RWPE1 (cell line): Measurements from ENCODE around the gene PLXNB2.
A peak's percentile ranks its signal among the peaks of the same experiment; 100 is the strongest.

Experiments
- CTCF ChIA-PET: fragments of 350-600 bp; sonication (Branson Sonifier 250); formaldehyde crosslinking; extraction: SDS; loops from one replicate; lab custom pipeline; 2021; lab: Yijun Ruan, JAX
- POLR2A ChIA-PET: fragments of 400-600 bp; formaldehyde crosslinking; extraction: SDS; loops from one replicate; lab custom pipeline; 2020; ENCODE audit warnings: antibody characterized with exemption; ENCODE audit not compliant: low non-redundant PET; lab: Yijun Ruan, JAX
- DNase-seq: peaks from one replicate; pipeline ENCODE4 v3.0.0; 2012; ENCODE audit warnings: low spot score
- H3K27ac ChIP-seq: fragments of 450-650 bp; 2 replicates; pipeline ENCODE4 v1.5.1; 2017
- TF ChIP-seq, protein P1 (sequence below): fragments of 450-650 bp; conservative IDR thresholded peaks from 2 replicates; pipeline ENCODE4 v1.5.1; 2017; ENCODE audit warnings: low read depth, mild to moderate bottlenecking

Gene PLXNB2

DNA sequence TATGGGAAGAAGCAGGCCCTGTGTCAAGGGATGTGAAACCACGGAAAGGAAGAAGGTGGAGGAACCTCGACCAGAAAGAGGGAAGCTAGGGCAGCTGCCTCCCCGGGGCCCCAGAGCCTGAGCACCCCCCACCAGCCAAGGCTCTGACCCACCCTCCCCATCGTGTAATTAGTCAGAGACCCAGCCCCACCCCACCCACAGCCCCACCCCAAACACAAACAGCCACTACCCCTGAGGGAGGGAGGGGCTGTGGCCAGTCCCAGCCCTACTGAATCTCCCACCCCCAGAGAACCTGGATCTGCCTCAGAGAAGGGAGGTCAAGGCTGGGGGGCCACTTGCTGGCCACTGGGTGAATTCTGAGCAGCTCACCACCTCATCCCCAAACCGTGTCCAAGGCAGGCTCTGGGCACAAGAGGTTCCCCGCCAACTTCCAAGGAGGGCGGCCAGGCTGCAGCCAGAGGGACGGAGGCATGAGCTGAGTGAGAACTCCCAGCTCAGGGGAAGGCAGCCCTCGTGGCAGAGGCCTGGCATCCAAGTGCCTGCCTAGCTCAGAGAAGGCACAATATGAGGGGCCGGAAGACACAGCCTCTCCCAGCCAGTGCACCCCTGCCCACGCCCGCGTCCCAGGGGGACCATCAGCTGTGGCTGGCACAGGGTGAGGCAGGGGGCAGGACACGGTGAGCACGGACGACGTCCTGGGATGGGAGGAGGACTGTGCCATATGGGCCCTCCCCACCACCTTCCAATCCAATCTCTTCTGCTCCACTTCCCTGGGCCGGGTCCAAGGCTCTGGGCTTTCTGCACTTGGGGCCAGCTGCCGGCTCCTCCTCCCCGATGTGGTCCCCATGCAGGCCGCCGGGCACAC, 2.7 kb downstream of the PLXNB2 start:
- ChIA-PET CTCF (interaction anchor here (1.0 to 1.1 kb wide), 2 partner anchors 21 to 33 kb away, joined by 3 read pairs; no protein-coding TSS in a partner anchor), POLR2A (interaction anchor here (0.6 to 1.1 kb wide), 3 partner anchors 11 to 46 kb away, joined by 3 to 4 read pairs (median 3); no protein-coding TSS in a partner anchor)
- peak; percentile 71 for DNase-seq
- H3K27ac ChIP-seq: peak overlapping the region; percentile 100
- TF ChIP-seq, protein P1, sequence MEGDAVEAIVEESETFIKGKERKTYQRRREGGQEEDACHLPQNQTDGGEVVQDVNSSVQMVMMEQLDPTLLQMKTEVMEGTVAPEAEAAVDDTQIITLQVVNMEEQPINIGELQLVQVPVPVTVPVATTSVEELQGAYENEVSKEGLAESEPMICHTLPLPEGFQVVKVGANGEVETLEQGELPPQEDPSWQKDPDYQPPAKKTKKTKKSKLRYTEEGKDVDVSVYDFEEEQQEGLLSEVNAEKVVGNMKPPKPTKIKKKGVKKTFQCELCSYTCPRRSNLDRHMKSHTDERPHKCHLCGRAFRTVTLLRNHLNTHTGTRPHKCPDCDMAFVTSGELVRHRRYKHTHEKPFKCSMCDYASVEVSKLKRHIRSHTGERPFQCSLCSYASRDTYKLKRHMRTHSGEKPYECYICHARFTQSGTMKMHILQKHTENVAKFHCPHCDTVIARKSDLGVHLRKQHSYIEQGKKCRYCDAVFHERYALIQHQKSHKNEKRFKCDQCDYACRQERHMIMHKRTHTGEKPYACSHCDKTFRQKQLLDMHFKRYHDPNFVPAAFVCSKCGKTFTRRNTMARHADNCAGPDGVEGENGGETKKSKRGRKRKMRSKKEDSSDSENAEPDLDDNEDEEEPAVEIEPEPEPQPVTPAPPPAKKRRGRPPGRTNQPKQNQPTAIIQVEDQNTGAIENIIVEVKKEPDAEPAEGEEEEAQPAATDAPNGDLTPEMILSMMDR: no peak

DNA sequence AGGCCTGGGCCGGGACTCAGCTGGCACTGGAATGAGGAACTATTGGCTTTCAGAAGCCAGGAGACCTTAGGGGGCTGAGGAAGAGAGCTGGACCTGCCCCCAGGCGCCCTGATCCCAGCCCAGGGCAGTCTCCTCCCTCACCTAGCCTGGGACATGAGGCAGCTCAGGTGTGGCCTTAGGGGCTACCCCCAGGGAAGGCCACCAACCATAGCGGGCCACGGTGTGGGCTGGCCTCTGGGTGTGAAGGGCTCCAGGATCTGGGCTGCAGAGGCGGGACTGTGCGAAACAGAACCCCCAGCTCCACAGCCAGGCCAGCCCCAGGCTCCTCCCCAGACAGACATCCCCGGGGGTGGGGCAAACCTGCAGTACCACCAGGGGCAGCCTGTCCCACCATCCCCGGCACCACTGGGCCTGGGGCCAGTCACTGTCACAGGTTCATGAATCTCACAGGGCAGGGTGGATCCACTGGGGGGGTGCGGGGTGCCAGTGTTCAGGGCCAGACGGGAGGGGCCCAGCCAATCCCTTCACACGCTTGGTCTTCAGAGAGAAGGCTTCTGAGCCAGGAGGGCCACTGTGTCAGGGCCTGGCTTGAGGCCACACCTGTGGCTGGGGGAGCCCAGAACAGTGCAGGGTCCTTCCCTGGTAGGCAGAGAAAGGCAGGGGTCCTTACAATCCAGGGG, 3.5 kb downstream of the PLXNB2 start:
- TF ChIP-seq, protein P1: no peak
- POLR2A ChIA-PET: interaction anchor here (0.6 to 1.1 kb wide), 2 partner anchors 22 to 47 kb away, joined by 3 to 4 read pairs; no protein-coding TSS in a partner anchor
- no peak for DNase-seq
- CTCF ChIA-PET: interaction anchor here (1.0 to 1.9 kb wide), 2 partner anchors 11 to 22 kb away, joined by 3 to 5 read pairs; no protein-coding TSS in a partner anchor
- H3K27ac ChIP-seq: peak overlapping the region; percentile 100

DNA sequence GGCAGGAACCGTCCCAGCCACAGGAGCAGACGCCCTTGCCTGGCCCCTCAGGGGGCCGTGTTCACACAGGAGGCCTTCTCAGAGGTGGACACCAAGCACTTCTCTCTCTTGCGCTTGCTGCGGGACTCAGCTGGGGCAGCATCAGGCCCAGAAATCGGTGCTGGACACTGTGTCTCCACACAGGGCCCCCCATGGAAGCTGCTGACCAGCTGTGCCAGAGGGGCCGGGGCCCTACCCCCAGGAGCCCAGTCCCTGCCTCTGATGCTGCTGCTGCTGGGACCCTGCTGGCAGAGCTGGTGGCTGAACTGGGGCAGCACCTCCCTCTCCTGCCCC, 4.0 kb downstream of the PLXNB2 start:
- ChIA-PET POLR2A (interaction anchor here (1.1 kb wide), 1 partner anchor 21 kb away, joined by 3 read pairs; no protein-coding TSS in a partner anchor), CTCF (interaction anchor here (1.9 to 2.0 kb wide), 2 partner anchors 10 to 38 kb away, joined by 5 to 6 read pairs; no protein-coding TSS in a partner anchor)
- TF ChIP-seq, protein P1: no peak
- H3K27ac ChIP-seq: peak overlapping the region; percentile 100
- no peak for DNase-seq

DNA sequence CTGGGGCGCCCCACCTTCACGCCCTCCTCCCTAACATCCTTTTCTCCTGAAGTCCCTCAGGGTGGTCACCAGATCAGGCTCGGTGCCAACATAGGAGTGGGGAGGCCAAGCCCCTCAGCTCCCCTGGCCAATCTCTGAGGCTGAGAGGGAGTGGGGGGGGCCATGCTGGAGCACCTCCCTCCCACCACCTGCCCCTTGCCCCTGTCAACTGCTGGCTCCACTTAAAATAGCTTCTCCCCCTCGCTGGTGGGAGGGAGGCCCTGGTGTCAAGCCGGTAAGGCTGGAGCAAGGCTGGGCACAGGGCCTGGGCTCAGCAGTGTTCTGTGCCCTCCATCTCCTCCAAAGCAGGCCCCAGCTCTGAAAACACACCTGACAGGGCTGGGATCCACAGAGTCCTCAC, 4.9 kb downstream of the PLXNB2 start:
- peak overlapping the region; percentile 100 for H3K27ac ChIP-seq
- POLR2A ChIA-PET: interaction anchor here (0.5 kb wide), 1 partner anchor 21 kb away, joined by 10 read pairs; no protein-coding TSS in a partner anchor
- CTCF ChIA-PET: interaction anchor here (0.7 to 2.0 kb wide), 3 partner anchors 10 to 39 kb away, joined by 3 to 6 read pairs (median 5); no protein-coding TSS in a partner anchor
- TF ChIP-seq, protein P1: no peak
- DNase-seq: no peak

DNA sequence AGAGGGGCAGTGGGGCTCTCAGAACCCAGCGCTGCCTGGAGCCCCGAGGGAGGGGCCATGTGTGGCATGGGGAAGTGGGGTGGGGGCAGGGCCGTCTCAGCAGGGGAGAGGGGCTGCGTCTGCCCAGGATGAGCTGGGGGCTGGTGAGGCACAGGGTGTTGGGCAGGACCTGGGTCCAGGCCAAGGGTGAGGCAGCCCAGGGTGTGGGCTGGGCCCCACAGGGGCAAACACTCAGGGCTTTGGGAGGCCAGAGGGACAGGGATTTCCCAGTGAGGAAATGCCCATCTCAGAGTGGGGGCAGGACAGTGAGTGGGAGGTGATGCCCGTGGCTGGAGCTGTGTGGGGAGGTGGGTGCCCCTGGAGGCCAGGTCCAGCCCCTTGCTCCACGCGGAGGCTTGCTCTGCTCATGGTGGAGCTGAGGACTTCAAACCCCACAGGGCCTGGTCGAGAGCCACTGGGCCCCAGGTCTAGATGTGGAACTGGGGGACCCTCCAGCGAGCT, 5.4 kb downstream of the PLXNB2 start:
- ChIA-PET POLR2A (interaction anchor here (0.5 kb wide), 1 partner anchor 22 kb away, joined by 10 read pairs; no protein-coding TSS in a partner anchor), CTCF (interaction anchor here (0.6 to 2.0 kb wide), 4 partner anchors 9 to 39 kb away, joined by 3 to 6 read pairs (median 5); no protein-coding TSS in a partner anchor)
- no peak for DNase-seq
- peak overlapping the region; percentile 100 for H3K27ac ChIP-seq
- TF ChIP-seq, protein P1: no peak

DNA sequence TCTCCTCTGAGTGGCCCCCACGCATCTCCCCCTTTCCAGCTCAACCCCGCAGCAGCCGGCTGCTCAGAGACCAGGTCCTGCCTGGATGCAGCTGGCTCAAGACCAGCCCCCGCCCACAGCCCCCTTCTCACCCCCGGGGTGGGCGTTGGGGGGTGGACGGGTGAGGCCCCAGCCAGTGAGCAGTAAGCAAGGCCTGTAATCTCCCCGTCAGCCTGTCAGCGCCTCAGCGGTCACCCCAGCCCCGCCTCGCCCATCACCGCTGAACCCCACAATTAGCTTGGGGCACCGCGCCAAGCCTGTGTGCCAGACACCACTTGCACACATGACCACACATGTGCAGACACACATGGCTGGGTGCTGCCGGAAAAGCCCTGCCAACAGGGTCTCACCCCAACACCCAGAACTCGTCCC, 5.9 kb downstream of the PLXNB2 start:
- TF ChIP-seq, protein P1: no peak
- DNase-seq: no peak
- CTCF ChIA-PET: interaction anchor here (0.6 to 2.0 kb wide), 3 partner anchors 26 to 40 kb away, joined by 3 to 6 read pairs (median 5); no protein-coding TSS in a partner anchor
- POLR2A ChIA-PET: no interaction called here
- peak overlapping the region; percentile 100 for H3K27ac ChIP-seq
